Measurements from ENCODE around the gene FOXJ2. TPM values are rescaled to one million over a fixed set of nuclear protein-coding genes. Genes with fewer than 3 reads are reported as not detected.

FOXJ2 gene
- total RNA-seq, 1 experiment from 2014 or later = 18.7 TPM

GRCh38 chr12:8038659-8039114, 6.2 kb downstream of the FOXJ2 start:
- peaks cover 32% of the 10 kb centered on the region for H3K36me3 Mint-ChIP-seq (ENCODE audit: insufficient read depth, unreplicated experiment)
- DNase-seq = no peak
- no peak overlapping the region for H3K4me3 ChIP-seq (ENCODE audit: low read depth, low read length)
- no peak overlapping the region for H3K27ac Mint-ChIP-seq (ENCODE audit: unreplicated experiment)
- peaks cover 32% of the 10 kb centered on the region for H3K4me1 Mint-ChIP-seq (ENCODE audit: low read depth, unreplicated experiment)
- POLR2A ChIA-PET = interaction anchor here (0.6 kb wide), 1 partner anchor 102 kb away, joined by 3 read pairs; no protein-coding TSS in a partner anchor
- no peaks in the 10 kb centered on the region for H3K27me3 Mint-ChIP-seq (ENCODE audit: insufficient read depth, unreplicated experiment)
- CTCF ChIA-PET = interaction anchor here (0.6 kb wide), 1 partner anchor 11 kb away, joined by 5 read pairs; no protein-coding TSS in a partner anchor
- TF ChIP-seq, protein P1, sequence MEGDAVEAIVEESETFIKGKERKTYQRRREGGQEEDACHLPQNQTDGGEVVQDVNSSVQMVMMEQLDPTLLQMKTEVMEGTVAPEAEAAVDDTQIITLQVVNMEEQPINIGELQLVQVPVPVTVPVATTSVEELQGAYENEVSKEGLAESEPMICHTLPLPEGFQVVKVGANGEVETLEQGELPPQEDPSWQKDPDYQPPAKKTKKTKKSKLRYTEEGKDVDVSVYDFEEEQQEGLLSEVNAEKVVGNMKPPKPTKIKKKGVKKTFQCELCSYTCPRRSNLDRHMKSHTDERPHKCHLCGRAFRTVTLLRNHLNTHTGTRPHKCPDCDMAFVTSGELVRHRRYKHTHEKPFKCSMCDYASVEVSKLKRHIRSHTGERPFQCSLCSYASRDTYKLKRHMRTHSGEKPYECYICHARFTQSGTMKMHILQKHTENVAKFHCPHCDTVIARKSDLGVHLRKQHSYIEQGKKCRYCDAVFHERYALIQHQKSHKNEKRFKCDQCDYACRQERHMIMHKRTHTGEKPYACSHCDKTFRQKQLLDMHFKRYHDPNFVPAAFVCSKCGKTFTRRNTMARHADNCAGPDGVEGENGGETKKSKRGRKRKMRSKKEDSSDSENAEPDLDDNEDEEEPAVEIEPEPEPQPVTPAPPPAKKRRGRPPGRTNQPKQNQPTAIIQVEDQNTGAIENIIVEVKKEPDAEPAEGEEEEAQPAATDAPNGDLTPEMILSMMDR (IDR thresholded peaks at IDR 0.05; ENCODE audit: insufficient read depth in 1 of 2, low read depth in 1 of 2, low read length in 1 of 2, severe bottlenecking in 1 of 2, unreplicated experiment in 1 of 2) = no peak
- intact Hi-C loops (cut with micrococcal nuclease; ENCODE audit: unreplicated experiment) = no loop called here
- H3K9me3 Mint-ChIP-seq (ENCODE audit: unreplicated experiment) = no peaks in the 10 kb centered on the region
- H3K27me3 ChIP-seq (replicated peaks; ENCODE audit: control insufficient read depth, insufficient read depth, low read length) = no peaks in the 10 kb centered on the region
- no peaks in the 10 kb centered on the region for H3K36me3 ChIP-seq (ENCODE audit: control insufficient read depth, insufficient read depth, low read length)
- H3K9me3 ChIP-seq = no peaks in the 10 kb centered on the region
- BruUV-seq (replicated peaks) = no TSS peak
- H3K4me3 Mint-ChIP-seq (ENCODE audit: unreplicated experiment) = no peak overlapping the region
- peaks cover 20% of the 10 kb centered on the region for H3K4me1 ChIP-seq

DNA sequence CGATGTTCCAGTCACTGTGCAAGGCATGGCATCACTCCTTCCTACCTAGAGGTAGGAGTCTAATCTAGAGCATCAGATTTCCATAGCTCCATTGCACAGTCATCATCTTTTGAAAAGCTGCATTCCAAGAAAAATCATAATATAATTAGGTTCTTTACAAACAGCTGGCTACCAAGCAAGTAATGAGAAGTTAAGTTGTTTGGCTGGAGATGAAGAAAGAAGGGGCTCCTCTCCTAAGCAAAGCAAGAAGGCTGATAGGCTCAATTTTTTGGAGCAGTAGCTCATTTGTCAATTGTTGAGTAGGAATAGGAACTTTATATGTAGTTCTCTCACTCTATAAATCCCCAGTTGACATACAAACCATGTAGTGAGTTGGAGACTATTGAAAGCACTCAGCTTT, 8.3 kb downstream of the FOXJ2 start:
- Mint-ChIP-seq H3K9me3 (ENCODE audit: unreplicated experiment) (no peaks in the 10 kb centered on the region), H3K4me3 (ENCODE audit: unreplicated experiment) (no peak overlapping the region), H3K27ac (ENCODE audit: unreplicated experiment) (no peak overlapping the region), H3K27me3 (ENCODE audit: insufficient read depth, unreplicated experiment) (no peaks in the 10 kb centered on the region), H3K4me1 (ENCODE audit: low read depth, unreplicated experiment) (peaks cover 25% of the 10 kb centered on the region), H3K36me3 (ENCODE audit: insufficient read depth, unreplicated experiment) (peaks cover 50% of the 10 kb centered on the region)
- ChIA-PET CTCF (interaction anchor here (0.7 kb wide), 1 partner anchor 1169 kb away, joined by 4 read pairs; no protein-coding TSS in a partner anchor), POLR2A (no interaction called here)
- intact Hi-C loops (cut with micrococcal nuclease; ENCODE audit: unreplicated experiment) = no loop called here
- Histone ChIP-seq H3K4me1 (no peaks in the 10 kb centered on the region; the same call in 1 of the 2 replicates), H3K36me3 (ENCODE audit: control insufficient read depth, insufficient read depth, low read length) (no peaks in the 10 kb centered on the region), H3K9me3 (no peaks in the 10 kb centered on the region), H3K27me3 (replicated peaks; ENCODE audit: control insufficient read depth, insufficient read depth, low read length) (no peaks in the 10 kb centered on the region), H3K4me3 (ENCODE audit: low read depth, low read length) (no peak overlapping the region)
- TF ChIP-seq, protein P1 (IDR thresholded peaks at IDR 0.05; ENCODE audit: insufficient read depth in 1 of 2, low read depth in 1 of 2, low read length in 1 of 2, severe bottlenecking in 1 of 2, unreplicated experiment in 1 of 2) = no peak
- DNase-seq = no peak
- no TSS peak for BruUV-seq (replicated peaks)

GRCh38 chr12:8045952-8046944, 13.7 kb downstream of the FOXJ2 start:
- BruUV-seq (replicated peaks) = no TSS peak
- CTCF ChIA-PET = interaction anchor here (0.5 to 2.4 kb wide), 16 partner anchors 11 to 210 kb away, joined by 3 to 38 read pairs (median 4); partner anchors contain the start of genes C3AR1 and FOXJ2
- H3K9me3 Mint-ChIP-seq (ENCODE audit: unreplicated experiment) = no peaks in the 10 kb centered on the region
- Histone ChIP-seq H3K9me3 (no peaks in the 10 kb centered on the region), H3K27me3 (replicated peaks; ENCODE audit: control insufficient read depth, insufficient read depth, low read length) (no peaks in the 10 kb centered on the region), H3K4me1 (no peaks in the 10 kb centered on the region), H3K36me3 (ENCODE audit: control insufficient read depth, insufficient read depth, low read length) (no peaks in the 10 kb centered on the region), H3K4me3 (ENCODE audit: low read depth, low read length) (no peak overlapping the region)
- H3K4me3 Mint-ChIP-seq (ENCODE audit: unreplicated experiment) = no peak overlapping the region
- H3K4me1 Mint-ChIP-seq (ENCODE audit: low read depth, unreplicated experiment) = peaks cover 6% of the 10 kb centered on the region
- intact Hi-C loops (cut with micrococcal nuclease; ENCODE audit: unreplicated experiment) = loop anchor here (1.0 to 2.0 kb wide), 3 partner anchors 32 to 191 kb away; partner anchors contain the start of gene NECAP1
- H3K36me3 Mint-ChIP-seq (ENCODE audit: insufficient read depth, unreplicated experiment) = peaks cover 74% of the 10 kb centered on the region
- TF ChIP-seq, protein P1 (IDR thresholded peaks at IDR 0.05; ENCODE audit: insufficient read depth in 1 of 2, low read depth in 1 of 2, low read length in 1 of 2, severe bottlenecking in 1 of 2, unreplicated experiment in 1 of 2) = peak; percentile 96 to 98
- DNase-seq = peak; percentile 84 to 88
- POLR2A ChIA-PET = interaction anchor here (0.5 to 0.7 kb wide), 2 partner anchors 32 to 37 kb away, joined by 3 to 9 read pairs; no protein-coding TSS in a partner anchor
- no peak overlapping the region for H3K27ac Mint-ChIP-seq (ENCODE audit: unreplicated experiment)
- H3K27me3 Mint-ChIP-seq (ENCODE audit: insufficient read depth, unreplicated experiment) = no peaks in the 10 kb centered on the region

Measured in Caco-2 (cell line).